Measurements from ENCODE around the gene TSPAN9. TPM values are rescaled to one million over a fixed set of nuclear protein-coding genes. Genes with fewer than 3 reads are reported as not detected.

TSPAN9 gene
- total and polyA plus RNA-seq, 2 of the 4 experiments (the other 2 are of a cell fraction), result 17.7 to 39.1 TPM

GRCh38 chr12:3049611-3050249 lies 27.4 kb upstream of the TSPAN9 start:
- DNase-seq (no peak), ATAC-seq (ENCODE audit: low read depth) (peak; percentile 12; the same call in 1 of the 2 replicates)
- no peak overlapping the region for H2BK5ac ChIP-seq (ENCODE audit: low read depth, low read length, poor library complexity, severe bottlenecking)
- H3K4me2 ChIP-seq (ENCODE audit: low read depth, low read length), result no peak overlapping the region
- no peak overlapping the region for H3K27ac ChIP-seq (ENCODE audit: insufficient read depth, low read length)
- H4K8ac ChIP-seq (ENCODE audit: low read depth in 2 of 2, low read length in 2 of 2), result no peak overlapping the region
- dilution Hi-C loops (cut with HindIII; ENCODE audit: low sequenced_read_pairs, unreplicated experiment), result no loop called here
- BruUV-seq (replicated peaks), result no TSS peak
- 100% methylated on average over 1 of the region's 11 CpGs; no CpG with 5 or more reads in 1 of the 2 experiments for WGBS, 2 experiments (ENCODE audit: extremely low coverage in 2 of 2, insufficient read length in 1 of 2)
- in situ Hi-C loops (cut with MboI; ENCODE audit: low sequenced_read_pairs), result no loop called here
- no peak overlapping the region for H3K18ac ChIP-seq (ENCODE audit: low read depth, low read length)
- intact Hi-C loops (cut with micrococcal nuclease), result no loop called here
- H2AK9ac ChIP-seq (replicated peaks; ENCODE audit: low read depth, low read length, poor library complexity), result no peak overlapping the region
- H3K79me1 ChIP-seq (ENCODE audit: low read depth in 1 of 2, low read length in 2 of 2), result no peaks in the 10 kb centered on the region
- no peak overlapping the region for H3K9ac ChIP-seq (ENCODE audit: low read depth, low read length)
- H3K23ac ChIP-seq (ENCODE audit: low read depth, low read length), result no peak overlapping the region
- POLR2A ChIA-PET (ENCODE audit: unreplicated experiment), result interaction anchor here (0.5 kb wide), 1 partner anchor 163 kb away, joined by 10 read pairs; no protein-coding TSS in a partner anchor
- H2AFZ ChIP-seq (replicated peaks; ENCODE audit: low read length, poor library complexity), result no peak overlapping the region
- peaks cover 13% of the 10 kb centered on the region; the same call in 1 of the 2 replicates for H3K27me3 ChIP-seq (ENCODE audit: control insufficient read depth, insufficient read depth, low read length)
- no peak overlapping the region for H2AK5ac ChIP-seq (ENCODE audit: low read depth, low read length)
- H3K56ac ChIP-seq (ENCODE audit: extremely low read depth, insufficient read depth, low read length), result no peak overlapping the region
- no peak overlapping the region for H3K14ac ChIP-seq (replicated peaks; ENCODE audit: low read depth, low read length)
- no peak overlapping the region for H3K4me3 ChIP-seq (ENCODE audit: insufficient read depth, low read depth, low read length)
- H3K9me3 ChIP-seq (ENCODE audit: control insufficient read depth, insufficient read depth, low read length), result no peaks in the 10 kb centered on the region
- H2BK20ac ChIP-seq (ENCODE audit: low read depth, low read length), result no peak overlapping the region
- H3K4me1 ChIP-seq (ENCODE audit: control insufficient read depth, insufficient read depth, low read length), result no peaks in the 10 kb centered on the region
- no peak overlapping the region for H3K4ac ChIP-seq (ENCODE audit: low read depth, low read length)
- CTCF ChIA-PET, result no interaction called here
- no peak overlapping the region for H2BK120ac ChIP-seq (ENCODE audit: low read depth, low read length)
- no peak overlapping the region for H2BK15ac ChIP-seq (ENCODE audit: low read depth, low read length)
- TF ChIP-seq RAD21 (IDR thresholded peaks at IDR 0.05; ENCODE audit: low read length), result no peak
- no peak for TF ChIP-seq FOS (IDR thresholded peaks at IDR 0.05; ENCODE audit: low read depth, low read length)
- TF ChIP-seq USF2 (IDR thresholded peaks at IDR 0.05; ENCODE audit: low read depth, low read length), result no peak
- TF ChIP-seq CEBPB (IDR thresholded peaks at IDR 0.05; ENCODE audit: low read depth, low read length), result no peak
- TF ChIP-seq CTCF (conservative IDR thresholded peaks at IDR 0.05; ENCODE audit: low read depth, low read length), result no peak
- no peak for TF ChIP-seq MXI1 (IDR thresholded peaks at IDR 0.05; ENCODE audit: borderline replicate concordance, low read depth, low read length)
- H4K91ac ChIP-seq (ENCODE audit: insufficient read depth, low read depth, low read length), result no peak overlapping the region
- H3K36me3 ChIP-seq (ENCODE audit: control insufficient read depth, insufficient read depth, low read length), result no peaks in the 10 kb centered on the region
- H3K9me1 ChIP-seq (ENCODE audit: insufficient read depth, low read length), result peaks cover 5% of the 10 kb centered on the region
- H4K20me1 ChIP-seq (ENCODE audit: insufficient read depth, low read length), result 0 out of 2 replicates have a peak, but pooled peaks cover 6% of the 10 kb centered on the region
- no peak overlapping the region for H4K5ac ChIP-seq (ENCODE audit: low read depth, low read length)
